Measurements from ENCODE around the gene GABPA.

DNA sequence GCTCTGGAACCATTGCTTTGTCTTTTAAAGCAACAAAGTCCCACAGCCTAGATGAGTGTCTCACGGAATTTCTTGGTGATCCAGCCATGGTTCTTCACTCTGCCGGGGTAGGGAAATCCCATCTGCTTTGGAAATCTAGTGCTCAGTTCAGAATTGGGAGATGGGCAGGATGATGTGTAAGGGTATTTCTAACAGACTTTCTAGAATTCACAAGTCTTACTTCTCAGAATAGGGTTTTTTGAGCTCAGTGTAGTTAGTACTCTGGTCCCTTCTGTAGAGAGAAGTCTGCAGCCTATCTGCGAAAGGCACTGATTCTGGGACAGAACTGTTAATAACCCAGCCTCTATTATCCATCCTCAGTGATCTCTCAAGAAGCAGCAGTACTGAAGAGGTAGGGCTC lies 25.3 kb downstream of the GABPA start:
- TF ChIP-seq, protein P1, sequence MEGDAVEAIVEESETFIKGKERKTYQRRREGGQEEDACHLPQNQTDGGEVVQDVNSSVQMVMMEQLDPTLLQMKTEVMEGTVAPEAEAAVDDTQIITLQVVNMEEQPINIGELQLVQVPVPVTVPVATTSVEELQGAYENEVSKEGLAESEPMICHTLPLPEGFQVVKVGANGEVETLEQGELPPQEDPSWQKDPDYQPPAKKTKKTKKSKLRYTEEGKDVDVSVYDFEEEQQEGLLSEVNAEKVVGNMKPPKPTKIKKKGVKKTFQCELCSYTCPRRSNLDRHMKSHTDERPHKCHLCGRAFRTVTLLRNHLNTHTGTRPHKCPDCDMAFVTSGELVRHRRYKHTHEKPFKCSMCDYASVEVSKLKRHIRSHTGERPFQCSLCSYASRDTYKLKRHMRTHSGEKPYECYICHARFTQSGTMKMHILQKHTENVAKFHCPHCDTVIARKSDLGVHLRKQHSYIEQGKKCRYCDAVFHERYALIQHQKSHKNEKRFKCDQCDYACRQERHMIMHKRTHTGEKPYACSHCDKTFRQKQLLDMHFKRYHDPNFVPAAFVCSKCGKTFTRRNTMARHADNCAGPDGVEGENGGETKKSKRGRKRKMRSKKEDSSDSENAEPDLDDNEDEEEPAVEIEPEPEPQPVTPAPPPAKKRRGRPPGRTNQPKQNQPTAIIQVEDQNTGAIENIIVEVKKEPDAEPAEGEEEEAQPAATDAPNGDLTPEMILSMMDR (conservative IDR thresholded peaks at IDR 0.05; ENCODE audit: low read length): no peak
- no peak for TF ChIP-seq EZH2phosphoT487 (IDR thresholded peaks at IDR 0.05; ENCODE audit: borderline replicate concordance, low read depth, low read length)
